Nephron (organoid): ENCODE results near the gene ILDR2.
A peak's percentile ranks its signal among the peaks of the same experiment; 100 is the strongest.

Experiments
- H3K27ac Mint-ChIP-seq, 3 experiments: 2 replicates each; pipeline ENCODE4 v1.8.0; 2020; ENCODE audit warnings: mixed read lengths in 3 of 3, mild to moderate bottlenecking in 2 of 3, moderate library complexity in 1 of 3
- H3K27me3 Mint-ChIP-seq: 2 replicates; pipeline ENCODE4 v1.8.0; 2021; ENCODE audit warnings: low read depth, mild to moderate bottlenecking, moderate library complexity, mixed read lengths
- H3K36me3 Mint-ChIP-seq: 2 replicates; pipeline ENCODE4 v1.8.0; 2020; ENCODE audit warnings: low read depth, mixed read lengths
- H3K4me1 Mint-ChIP-seq: 2 replicates; pipeline ENCODE4 v1.8.0; 2020; ENCODE audit warnings: mixed read lengths
- H3K4me3 Mint-ChIP-seq, 3 experiments: 2 replicates each; pipeline ENCODE4 v1.8.0; 2020; ENCODE audit warnings: mild to moderate bottlenecking in 3 of 3, mixed read lengths in 3 of 3, moderate library complexity in 2 of 3
- H3K9me3 Mint-ChIP-seq: 2 replicates; pipeline ENCODE4 v1.8.0; 2020; ENCODE audit warnings: mixed read lengths
- CTCF ChIP-seq, 3 experiments: fragments of 200-600 bp; sonication (generic); IDR thresholded peaks; one replicate each; pipeline ENCODE4 v1.5.0; 2021; ENCODE audit warnings: antibody characterized with exemption in 3 of 3; ENCODE audit not compliant: unreplicated experiment in 3 of 3

ILDR2 gene

DNA sequence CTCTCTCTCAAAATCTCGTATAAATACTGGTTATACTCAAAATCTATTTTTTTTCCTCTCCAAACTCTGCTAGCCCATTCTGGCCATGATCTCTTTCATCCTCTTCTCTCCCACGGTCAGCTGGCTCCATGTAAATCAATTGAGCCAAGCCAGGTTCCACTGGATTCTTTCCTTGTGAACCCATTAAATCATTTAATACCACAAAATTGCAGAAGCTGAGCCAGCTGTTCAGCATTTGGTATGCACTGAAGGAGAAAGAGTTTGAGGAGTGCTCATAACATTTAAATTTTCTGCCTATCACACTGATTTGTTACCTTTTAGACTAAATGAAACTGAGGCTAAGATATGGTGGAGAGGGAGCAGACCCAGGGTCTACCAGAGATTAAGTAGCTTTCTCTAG, 70.2 kb downstream of the ILDR2 start:
- H3K4me3 Mint-ChIP-seq, result peak overlapping the region in 1 of 3 experiments; percentile 5
- H3K27ac Mint-ChIP-seq, result peak overlapping the region; percentile 22 to 75 (median 60)
- no peaks in the 10 kb centered on the region for H3K27me3 Mint-ChIP-seq
- H3K4me1 Mint-ChIP-seq, result peaks cover 57% of the 10 kb centered on the region
- H3K9me3 Mint-ChIP-seq, result no peaks in the 10 kb centered on the region
- H3K36me3 Mint-ChIP-seq, result no peaks in the 10 kb centered on the region
- no peak for TF ChIP-seq CTCF (IDR thresholded peaks at IDR 0.05; ENCODE audit: unreplicated experiment in 3 of 3)

- Mint-ChIP-seq H3K27ac (no peak overlapping the region), H3K4me1 (peaks cover 63% of the 10 kb centered on the region), H3K27me3 (no peaks in the 10 kb centered on the region), H3K4me3 (no peak overlapping the region), H3K9me3 (peaks cover 3% of the 10 kb centered on the region), H3K36me3 (no peaks in the 10 kb centered on the region)
- no peak for TF ChIP-seq CTCF (IDR thresholded peaks at IDR 0.05; ENCODE audit: unreplicated experiment in 3 of 3)
These were observed 72.1 kb downstream of the ILDR2 start for GRCh38 chr1:166903232-166903631.

- TF ChIP-seq CTCF (IDR thresholded peaks at IDR 0.05; ENCODE audit: unreplicated experiment in 3 of 3), result no peak
- peaks cover 63% of the 10 kb centered on the region for H3K4me1 Mint-ChIP-seq
- no peaks in the 10 kb centered on the region for H3K36me3 Mint-ChIP-seq
- H3K27ac Mint-ChIP-seq, result no peak overlapping the region
- peaks cover 3% of the 10 kb centered on the region for H3K9me3 Mint-ChIP-seq
- H3K27me3 Mint-ChIP-seq, result no peaks in the 10 kb centered on the region
- no peak overlapping the region for H3K4me3 Mint-ChIP-seq
These were observed 73.1 kb downstream of the ILDR2 start for GRCh38 chr1:166902279-166902678.

- no peak for TF ChIP-seq CTCF (IDR thresholded peaks at IDR 0.05; ENCODE audit: unreplicated experiment in 3 of 3)
- Mint-ChIP-seq H3K27me3 (no peaks in the 10 kb centered on the region), H3K4me3 (peak overlapping the region in 1 of 3 experiments; percentile 31), H3K9me3 (peaks cover 5% of the 10 kb centered on the region), H3K4me1 (peaks cover 51% of the 10 kb centered on the region), H3K36me3 (no peaks in the 10 kb centered on the region), H3K27ac (peak overlapping the region in 1 of 3 experiments; percentile 27)
These were observed 74.4 kb downstream of the ILDR2 start for GRCh38 chr1:166900987-166901386.

DNA sequence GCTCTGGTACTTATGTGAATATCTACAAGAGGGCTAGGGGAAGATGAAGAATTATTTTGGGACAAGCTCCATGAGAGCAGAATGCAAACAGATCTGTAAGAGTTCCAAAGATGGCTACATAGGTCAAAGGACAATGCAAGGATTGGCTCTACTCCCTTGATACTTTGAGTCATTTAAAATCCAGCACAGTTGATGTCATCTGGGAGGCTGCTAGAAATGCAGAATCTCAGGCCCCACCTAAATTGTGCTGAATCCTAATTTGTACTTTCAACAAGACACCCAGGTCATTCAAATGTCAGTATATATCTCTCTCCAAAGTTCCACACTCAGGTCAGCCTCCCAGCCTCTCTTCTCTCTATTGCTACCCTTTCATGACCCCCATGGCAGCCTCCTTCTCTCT, 75.6 kb downstream of the ILDR2 start:
- peaks cover 6% of the 10 kb centered on the region for H3K9me3 Mint-ChIP-seq
- H3K4me1 Mint-ChIP-seq, result peaks cover 39% of the 10 kb centered on the region
- no peaks in the 10 kb centered on the region for H3K36me3 Mint-ChIP-seq
- TF ChIP-seq CTCF (IDR thresholded peaks at IDR 0.05; ENCODE audit: unreplicated experiment in 3 of 3), result no peak
- no peak overlapping the region for H3K27ac Mint-ChIP-seq
- no peaks in the 10 kb centered on the region for H3K27me3 Mint-ChIP-seq
- H3K4me3 Mint-ChIP-seq, result no peak overlapping the region

GRCh38 chr1:166895766-166896165, 79.6 kb downstream of the ILDR2 start:
- no peaks in the 10 kb centered on the region for H3K36me3 Mint-ChIP-seq
- TF ChIP-seq CTCF (IDR thresholded peaks at IDR 0.05; ENCODE audit: unreplicated experiment in 3 of 3), result no peak
- H3K27ac Mint-ChIP-seq, result no peak overlapping the region
- H3K4me1 Mint-ChIP-seq, result peaks cover 12% of the 10 kb centered on the region
- H3K4me3 Mint-ChIP-seq, result no peak overlapping the region
- no peaks in the 10 kb centered on the region for H3K27me3 Mint-ChIP-seq
- H3K9me3 Mint-ChIP-seq, result peaks cover 6% of the 10 kb centered on the region
